SJCRH30 (cell line): ENCODE results near the gene KLK1. TPM values are rescaled to one million over a fixed set of nuclear protein-coding genes. Genes with fewer than 3 reads are reported as not detected.

Source experiments
- DNase-seq, 2 experiments: peaks; one replicate each; pipeline ENCODE4 v3.0.0-alpha.2; 2015 to 2020
- H3K27ac ChIP-seq: fragments of 250-450 bp; sonication (Bioruptor Pico); 2 replicates; pipeline ENCODE4 v1.5.1; 2020; ENCODE audit warnings: mild to moderate bottlenecking, moderate library complexity
- H3K27me3 ChIP-seq: fragments of 250-450 bp; sonication (Bioruptor Pico); 2 replicates; pipeline ENCODE4 v1.5.1; 2020; ENCODE audit warnings: mild to moderate bottlenecking, moderate library complexity
- H3K36me3 ChIP-seq: fragments of 250-450 bp; sonication (Bioruptor Pico); 2 replicates; pipeline ENCODE4 v1.5.1; 2020; ENCODE audit warnings: mild to moderate bottlenecking, moderate library complexity
- H3K4me1 ChIP-seq: fragments of 250-450 bp; sonication (Bioruptor Pico); 2 replicates; pipeline ENCODE4 v1.5.1; 2020; ENCODE audit warnings: mild to moderate bottlenecking, moderate library complexity
- H3K4me3 ChIP-seq: fragments of 250-450 bp; sonication (Bioruptor Pico); 2 replicates; pipeline ENCODE4 v1.5.1; 2020; ENCODE audit warnings: mild to moderate bottlenecking, moderate library complexity
- H3K9me3 ChIP-seq: fragments of 250-450 bp; sonication (Bioruptor Pico); replicated peaks from 2 replicates; pipeline ENCODE4 v1.5.1; 2020; ENCODE audit warnings: mild to moderate bottlenecking, moderate library complexity
- total RNA-seq: library from RNA; depleted of rRNA; stranded (reverse); fragments of >200 nt; shearing (Covaris generic); gene quantifications from 2 replicates; pipeline ENCODE4 v1.2.3, GENCODE V29; 2014

Gene KLK1
- total RNA-seq, 1 experiment from 2014 or later: 0.18 TPM

GRCh38 chr19:50843701-50844221 is 20.2 kb upstream of the KLK1 start:
- Histone ChIP-seq H3K4me1 (0 out of 2 replicates have a peak, but pooled peaks cover 2% of the 10 kb centered on the region), H3K4me3 (no peak overlapping the region), H3K27ac (no peak overlapping the region), H3K36me3 (no peaks in the 10 kb centered on the region), H3K9me3 (no peaks in the 10 kb centered on the region), H3K27me3 (no peaks in the 10 kb centered on the region)
- peak in 1 of 2 experiments; percentile 22 for DNase-seq

GRCh38 chr19:50843205-50843604 is 19.6 kb upstream of the KLK1 start:
- H3K4me3 ChIP-seq: no peak overlapping the region
- no peaks in the 10 kb centered on the region for H3K27me3 ChIP-seq
- H3K27ac ChIP-seq: no peak overlapping the region
- H3K36me3 ChIP-seq: no peaks in the 10 kb centered on the region
- no peak for DNase-seq
- 0 out of 2 replicates have a peak, but pooled peaks cover 2% of the 10 kb centered on the region for H3K4me1 ChIP-seq
- no peaks in the 10 kb centered on the region for H3K9me3 ChIP-seq

DNA sequence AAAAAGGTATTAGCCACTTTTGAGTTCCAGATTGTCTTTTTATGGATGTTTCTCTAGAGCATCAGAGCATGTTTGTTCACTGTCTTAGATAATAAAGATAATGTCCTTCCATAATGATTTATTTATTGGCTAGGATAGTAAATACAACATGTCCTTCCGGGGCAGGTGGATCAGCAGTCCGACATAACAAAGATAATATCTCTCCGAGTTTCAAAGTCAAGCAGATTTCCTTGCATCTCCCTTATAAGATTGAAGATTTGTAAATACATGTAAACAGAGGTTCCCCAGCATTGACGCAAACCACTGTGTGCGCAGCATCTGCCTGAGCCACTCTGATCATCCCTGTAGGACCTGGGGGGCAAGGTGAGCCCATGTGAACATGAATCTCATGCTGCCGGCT is 18.5 kb upstream of the KLK1 start:
- Histone ChIP-seq H3K36me3 (no peaks in the 10 kb centered on the region), H3K27ac (no peak overlapping the region)
- DNase-seq: no peak

DNA sequence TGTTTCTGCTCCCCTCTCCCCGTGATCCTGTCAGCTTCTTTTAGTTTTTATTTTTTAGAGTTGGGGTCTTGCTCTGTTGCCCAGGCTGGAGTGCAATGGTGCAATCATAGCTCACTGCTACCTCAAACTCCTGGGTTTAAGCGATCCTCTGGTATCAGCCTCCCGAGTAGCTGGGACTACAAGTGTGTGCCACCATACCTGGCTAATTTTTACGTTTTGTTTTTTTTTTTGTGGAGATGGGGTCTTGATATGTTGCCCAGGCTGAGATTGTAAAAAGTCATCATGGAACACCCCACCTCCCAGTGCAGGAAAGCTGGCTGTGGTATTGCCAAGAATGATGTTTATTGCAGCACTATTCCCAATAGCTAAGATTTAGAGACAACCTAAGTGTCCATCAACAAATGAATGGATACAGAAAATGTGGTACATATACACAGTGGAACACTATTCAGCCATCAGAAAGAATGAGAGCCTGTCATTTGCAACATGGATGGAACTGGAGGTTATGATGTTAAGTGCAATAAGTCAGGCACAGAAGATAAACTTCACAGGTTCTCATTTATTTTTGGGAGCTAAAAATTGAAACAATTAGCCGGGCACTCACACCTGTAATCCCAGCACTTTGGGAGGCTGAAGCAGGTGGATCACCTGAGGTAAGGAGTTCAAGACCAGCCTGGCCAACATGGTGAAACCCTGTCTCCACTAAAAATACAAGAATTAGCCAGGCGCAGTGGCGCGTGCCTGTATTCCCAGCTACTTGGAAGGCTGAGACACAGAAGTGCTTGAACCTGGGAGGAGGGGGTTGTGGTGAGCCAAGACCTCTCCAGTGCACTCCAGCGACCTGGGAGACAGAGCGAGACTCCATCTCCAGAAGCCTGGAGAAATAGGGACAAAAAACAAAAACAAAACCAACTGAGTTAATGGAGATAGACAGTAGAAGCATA is 16.4 kb upstream of the KLK1 start:
- no peaks in the 10 kb centered on the region for H3K9me3 ChIP-seq
- H3K36me3 ChIP-seq: no peaks in the 10 kb centered on the region
- H3K4me3 ChIP-seq: no peak overlapping the region
- no peaks in the 10 kb centered on the region for H3K27me3 ChIP-seq
- H3K4me1 ChIP-seq: 0 out of 2 replicates have a peak, but pooled peaks cover 2% of the 10 kb centered on the region
- H3K27ac ChIP-seq: no peak overlapping the region
- no peak for DNase-seq

More for the DNA sequence above, 18.5 kb upstream of the KLK1 start:
- Histone ChIP-seq H3K4me3 (no peak overlapping the region), H3K9me3 (no peaks in the 10 kb centered on the region), H3K4me1 (0 out of 2 replicates have a peak, but pooled peaks cover 2% of the 10 kb centered on the region), H3K27me3 (no peaks in the 10 kb centered on the region)

DNA sequence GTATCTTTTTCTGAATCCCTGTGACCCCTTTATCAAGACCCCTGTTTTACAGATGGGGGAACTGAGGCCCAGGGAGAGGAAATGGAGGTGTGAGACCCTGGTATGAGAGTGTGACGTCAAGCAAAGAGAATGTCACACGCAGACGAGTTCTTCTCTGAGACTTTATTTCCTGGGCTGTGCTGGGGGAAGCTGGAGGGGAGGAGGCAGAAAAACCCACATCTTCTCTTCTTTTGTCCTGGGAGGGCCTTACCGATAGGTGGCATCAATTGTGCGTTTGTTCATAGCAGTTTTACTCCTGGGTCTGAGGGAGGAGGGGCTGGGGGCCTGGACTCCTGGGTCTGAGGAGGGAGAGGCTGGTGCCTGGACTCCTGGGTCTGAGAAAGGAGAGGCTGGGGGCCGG is 14.7 kb upstream of the KLK1 start:
- no peak overlapping the region for H3K4me3 ChIP-seq
- H3K27me3 ChIP-seq: no peaks in the 10 kb centered on the region
- no peaks in the 10 kb centered on the region for H3K36me3 ChIP-seq
- no peak overlapping the region for H3K27ac ChIP-seq
- H3K9me3 ChIP-seq: no peaks in the 10 kb centered on the region
- H3K4me1 ChIP-seq: no peaks in the 10 kb centered on the region
- DNase-seq: no peak

DNA sequence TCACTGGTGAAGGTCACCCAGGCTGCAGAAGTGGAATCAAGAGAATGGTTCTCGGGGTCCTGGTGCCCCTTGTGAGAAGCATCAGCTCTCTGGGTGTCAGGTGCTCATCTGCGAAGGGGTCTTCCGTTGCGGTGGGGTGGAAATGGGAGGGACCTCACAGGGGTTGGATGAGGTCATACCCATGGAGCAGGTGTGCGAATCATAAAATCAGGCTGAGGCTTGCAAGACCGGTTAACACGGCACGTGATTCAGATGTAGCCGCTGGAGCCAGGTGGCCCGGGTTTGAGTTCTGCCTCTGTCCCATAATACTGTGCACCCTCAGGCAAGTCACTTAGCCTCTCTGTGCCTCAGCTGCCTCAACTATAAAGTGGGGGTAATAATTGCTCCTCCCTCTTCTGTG is 13.7 kb upstream of the KLK1 start:
- no peak overlapping the region for H3K27ac ChIP-seq
- no peaks in the 10 kb centered on the region for H3K36me3 ChIP-seq
- H3K9me3 ChIP-seq: no peaks in the 10 kb centered on the region
- no peaks in the 10 kb centered on the region for H3K4me1 ChIP-seq
- no peak overlapping the region for H3K4me3 ChIP-seq
- H3K27me3 ChIP-seq: no peaks in the 10 kb centered on the region
- no peak for DNase-seq

DNA sequence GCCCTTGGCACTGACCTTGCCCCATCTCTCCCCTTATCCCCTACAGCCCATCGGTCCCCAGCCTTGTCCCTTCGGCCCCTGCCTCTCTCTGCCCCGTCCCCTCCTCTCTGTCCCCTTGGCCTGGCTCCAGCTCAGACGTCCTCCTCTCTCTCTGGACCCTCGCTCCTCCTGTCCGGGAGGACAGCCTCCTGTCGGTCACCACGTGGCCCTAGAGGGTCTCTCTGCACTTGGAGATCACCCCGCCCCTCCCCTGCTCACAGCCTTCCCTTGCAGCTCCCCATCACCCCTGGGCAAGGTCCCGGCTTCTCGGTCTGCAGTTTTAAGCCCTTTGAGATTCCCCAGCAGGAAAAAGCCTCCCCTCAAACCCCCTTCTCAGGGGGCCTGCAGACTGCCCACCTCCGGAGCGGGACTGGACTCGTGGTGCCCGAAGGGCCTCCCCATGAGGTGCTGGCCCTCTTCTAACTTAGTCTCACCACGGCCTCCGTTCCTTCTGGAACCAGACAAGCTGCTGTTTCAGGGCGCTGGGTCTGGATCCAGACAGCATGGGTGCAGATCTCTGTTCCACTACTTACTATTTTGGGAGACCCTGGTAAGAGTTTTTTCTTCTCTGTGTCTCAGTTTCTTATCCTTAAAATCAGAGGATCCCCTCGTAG is 13.1 kb upstream of the KLK1 start:
- H3K4me3 ChIP-seq: no peak overlapping the region
- no peaks in the 10 kb centered on the region for H3K9me3 ChIP-seq
- no peak for DNase-seq
- H3K4me1 ChIP-seq: no peaks in the 10 kb centered on the region
- no peaks in the 10 kb centered on the region for H3K36me3 ChIP-seq
- H3K27ac ChIP-seq: no peak overlapping the region
- no peaks in the 10 kb centered on the region for H3K27me3 ChIP-seq

GRCh38 chr19:50835785-50836542 is 12.4 kb upstream of the KLK1 start:
- Histone ChIP-seq H3K36me3 (no peaks in the 10 kb centered on the region), H3K27me3 (no peaks in the 10 kb centered on the region), H3K27ac (no peak overlapping the region), H3K9me3 (no peaks in the 10 kb centered on the region), H3K4me1 (peaks cover 2% of the 10 kb centered on the region), H3K4me3 (peak overlapping the region; percentile 61)
- DNase-seq: peak; percentile 70 to 79

GRCh38 chr19:50835103-50835784 is 11.7 kb upstream of the KLK1 start:
- no peaks in the 10 kb centered on the region for H3K27me3 ChIP-seq
- no peaks in the 10 kb centered on the region for H3K36me3 ChIP-seq
- DNase-seq: peak; percentile 22 to 47
- H3K4me1 ChIP-seq: peaks cover 9% of the 10 kb centered on the region
- H3K27ac ChIP-seq: no peak overlapping the region
- H3K9me3 ChIP-seq: no peaks in the 10 kb centered on the region
- peak overlapping the region; percentile 61 for H3K4me3 ChIP-seq

GRCh38 chr19:50833802-50834167 is 10.2 kb upstream of the KLK1 start:
- DNase-seq: no peak
- H3K36me3 ChIP-seq: no peaks in the 10 kb centered on the region
- H3K27ac ChIP-seq: no peak overlapping the region
- H3K27me3 ChIP-seq: no peaks in the 10 kb centered on the region
- H3K4me1 ChIP-seq: peaks cover 20% of the 10 kb centered on the region
- H3K4me3 ChIP-seq: no peak overlapping the region
- H3K9me3 ChIP-seq: no peaks in the 10 kb centered on the region

DNA sequence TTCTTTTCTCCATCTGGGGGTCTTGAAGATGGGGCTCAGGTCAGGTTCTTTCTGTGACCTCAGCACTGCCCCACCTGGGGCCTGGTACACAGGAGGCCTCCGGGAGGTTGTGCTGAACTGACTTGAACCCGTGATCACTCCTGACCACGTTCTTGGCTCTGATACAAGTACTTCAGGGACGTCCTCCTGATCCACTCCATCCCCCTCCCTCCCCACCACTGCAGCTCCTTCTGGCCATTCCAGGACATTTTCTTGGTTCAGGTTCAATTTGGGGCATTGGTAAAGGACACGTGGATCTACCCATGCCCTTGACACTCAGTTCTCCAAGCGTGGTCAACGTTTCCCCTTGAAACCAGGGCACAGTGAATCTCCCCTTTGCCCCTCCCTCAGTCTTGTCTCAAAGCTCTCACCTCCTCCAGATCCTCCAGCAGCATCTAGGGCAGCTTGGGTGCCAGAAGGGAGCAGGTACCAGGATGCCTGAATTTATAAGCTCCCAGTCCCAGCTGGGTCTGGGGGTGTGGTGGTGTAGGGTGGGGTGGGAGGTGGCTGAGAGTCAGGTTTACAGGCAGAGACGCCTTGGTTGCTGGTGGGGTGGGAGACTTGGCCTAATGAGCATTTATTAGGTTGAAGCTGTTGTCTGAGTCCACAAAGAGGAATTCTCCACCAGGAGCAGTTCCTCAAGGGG is 9.7 kb upstream of the KLK1 start, which contains the start of gene KLK15:
Gene KLK15, minus strand, starts transcription at position 458 of the 685 bp plus-strand sequence. CDS start 2,082 bp downstream, outside the sequence.
- DNase-seq: no peak
- no peak within 1 kb of the TSS for H3K27ac ChIP-seq
- H3K36me3 ChIP-seq: no peaks in the 10 kb centered on the region
- no peaks in the 10 kb centered on the region for H3K27me3 ChIP-seq
- no peaks in the 10 kb centered on the region for H3K9me3 ChIP-seq
- H3K4me1 ChIP-seq: peaks cover 20% of the 10 kb centered on the region
- no peak within 1 kb of the TSS for H3K4me3 ChIP-seq

- H3K4me3 ChIP-seq: no peak overlapping the region
- H3K4me1 ChIP-seq: peaks cover 20% of the 10 kb centered on the region
- H3K27ac ChIP-seq: no peak overlapping the region
- no peaks in the 10 kb centered on the region for H3K9me3 ChIP-seq
- no peak for DNase-seq
- no peaks in the 10 kb centered on the region for H3K36me3 ChIP-seq
- no peaks in the 10 kb centered on the region for H3K27me3 ChIP-seq
Observed at GRCh38 chr19:50832666-50833065, 9.1 kb upstream of the KLK1 start.

DNA sequence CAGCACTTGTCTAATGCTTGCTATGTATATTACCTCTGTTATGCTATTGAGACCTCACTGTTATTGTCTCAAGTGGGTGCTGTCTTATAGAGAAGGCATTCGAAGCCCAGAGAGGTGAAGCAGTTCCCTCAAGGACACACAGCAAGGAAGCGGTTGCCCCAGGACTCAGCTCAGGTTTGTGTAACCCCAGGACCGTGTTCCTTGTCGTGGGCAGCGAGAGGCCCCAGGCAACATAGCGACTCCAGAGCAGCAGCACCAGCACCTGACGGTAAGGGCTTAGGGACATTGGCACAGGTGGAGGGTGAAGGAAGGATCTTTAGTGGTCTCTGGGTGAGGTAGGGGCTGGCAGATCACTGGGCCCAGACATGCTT is 7.4 kb upstream of the KLK1 start:
- Histone ChIP-seq H3K4me1 (peaks cover 20% of the 10 kb centered on the region), H3K36me3 (no peaks in the 10 kb centered on the region), H3K27me3 (no peaks in the 10 kb centered on the region), H3K4me3 (no peak overlapping the region), H3K27ac (no peak overlapping the region; the same call in 1 of the 2 replicates), H3K9me3 (no peaks in the 10 kb centered on the region)
- no peak for DNase-seq
